GM13976 (cell line): ENCODE data around the gene NR3C2.

Experiments used
- DNase-seq: peaks from one replicate; pipeline ENCODE4 v3.0.0; 2012; ENCODE audit warnings: low spot score
- in situ Hi-C: fragments of 300-500 bp; cut with MboI; formaldehyde crosslinking; loops from one replicate; pipeline ENCODE4 v1.12.0; 2022; ENCODE audit warnings: low sequenced_read_pairs, mixed read lengths, inconsistent platforms; ENCODE audit not compliant: unreplicated experiment
- TF ChIP-seq, protein P1 (sequence below): IDR thresholded peaks from 2 replicates; pipeline ENCODE4 v1.5.1; 2012; ENCODE audit warnings: borderline replicate concordance, mild to moderate bottlenecking; ENCODE audit not compliant: insufficient read depth; ENCODE audit errors: extremely low read depth, missing control alignments, control extremely low read depth

The NR3C2 gene

DNA sequence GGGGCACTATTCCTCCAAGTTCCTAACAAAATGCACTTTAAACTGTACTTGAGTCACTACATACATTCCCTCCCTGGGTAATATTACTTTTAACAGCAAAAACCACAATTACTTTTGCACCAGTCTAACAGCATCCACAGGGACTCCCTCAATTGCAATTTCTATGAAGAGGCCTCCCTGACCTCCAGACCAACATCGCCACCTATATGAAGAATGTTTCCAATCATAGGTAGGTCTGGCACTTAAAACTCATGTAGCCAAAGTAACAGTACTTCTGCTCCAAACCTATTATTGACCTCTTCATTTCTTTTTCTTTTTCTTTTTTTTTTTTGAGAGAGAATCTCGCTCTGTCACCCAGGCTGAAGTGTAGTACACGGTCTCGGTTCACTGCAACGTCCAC is 15.6 kb downstream of the NR3C2 start:
- TF ChIP-seq, protein P1, sequence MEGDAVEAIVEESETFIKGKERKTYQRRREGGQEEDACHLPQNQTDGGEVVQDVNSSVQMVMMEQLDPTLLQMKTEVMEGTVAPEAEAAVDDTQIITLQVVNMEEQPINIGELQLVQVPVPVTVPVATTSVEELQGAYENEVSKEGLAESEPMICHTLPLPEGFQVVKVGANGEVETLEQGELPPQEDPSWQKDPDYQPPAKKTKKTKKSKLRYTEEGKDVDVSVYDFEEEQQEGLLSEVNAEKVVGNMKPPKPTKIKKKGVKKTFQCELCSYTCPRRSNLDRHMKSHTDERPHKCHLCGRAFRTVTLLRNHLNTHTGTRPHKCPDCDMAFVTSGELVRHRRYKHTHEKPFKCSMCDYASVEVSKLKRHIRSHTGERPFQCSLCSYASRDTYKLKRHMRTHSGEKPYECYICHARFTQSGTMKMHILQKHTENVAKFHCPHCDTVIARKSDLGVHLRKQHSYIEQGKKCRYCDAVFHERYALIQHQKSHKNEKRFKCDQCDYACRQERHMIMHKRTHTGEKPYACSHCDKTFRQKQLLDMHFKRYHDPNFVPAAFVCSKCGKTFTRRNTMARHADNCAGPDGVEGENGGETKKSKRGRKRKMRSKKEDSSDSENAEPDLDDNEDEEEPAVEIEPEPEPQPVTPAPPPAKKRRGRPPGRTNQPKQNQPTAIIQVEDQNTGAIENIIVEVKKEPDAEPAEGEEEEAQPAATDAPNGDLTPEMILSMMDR = no peak
- in situ Hi-C loops = no loop called here
- DNase-seq = no peak

- in situ Hi-C loops = no loop called here
- no peak for DNase-seq
- TF ChIP-seq, protein P1 = no peak
These were observed 16.7 kb downstream of the NR3C2 start for GRCh38 chr4:148425327-148426110.

DNA sequence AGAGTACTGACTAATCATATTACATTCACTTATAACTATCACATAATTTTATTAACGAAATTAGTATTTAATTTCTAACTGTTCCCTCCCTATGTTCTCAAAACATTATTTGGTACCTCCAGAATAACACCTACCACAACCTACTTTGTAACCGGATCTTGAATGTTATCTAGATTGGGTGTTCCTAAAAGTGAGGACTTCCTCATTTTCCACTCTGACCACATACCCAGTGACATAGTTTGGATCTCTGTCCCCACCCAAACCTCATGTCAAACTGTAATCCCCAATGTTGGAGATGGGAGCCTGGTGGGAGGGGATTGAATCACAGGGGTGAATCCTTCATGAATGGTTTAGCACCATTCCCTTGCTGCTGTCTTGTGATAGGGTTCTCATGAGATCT is 21.8 kb downstream of the NR3C2 start:
- in situ Hi-C loops = no loop called here
- DNase-seq = no peak
- TF ChIP-seq, protein P1 = no peak

DNA sequence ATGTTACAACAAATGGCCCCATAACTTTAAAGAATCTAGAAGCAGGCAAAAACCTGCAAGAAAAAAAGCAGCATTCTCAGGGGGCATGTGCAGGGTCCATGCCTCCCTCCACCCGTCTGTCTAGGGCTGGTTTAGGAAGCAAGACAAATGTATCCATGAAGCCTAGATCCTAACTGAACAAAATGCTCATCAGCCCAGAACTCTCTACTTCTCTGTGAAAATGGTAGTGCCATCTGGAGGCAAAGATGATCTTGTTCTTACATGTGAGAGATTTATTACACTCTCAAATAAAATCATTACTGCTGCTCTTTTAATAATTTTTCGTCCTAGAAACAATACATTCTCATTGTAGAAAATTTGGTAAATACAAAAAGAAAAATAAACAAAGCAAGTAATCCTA is 26.7 kb downstream of the NR3C2 start:
- in situ Hi-C loops = no loop called here
- TF ChIP-seq, protein P1 = no peak
- no peak for DNase-seq

DNA sequence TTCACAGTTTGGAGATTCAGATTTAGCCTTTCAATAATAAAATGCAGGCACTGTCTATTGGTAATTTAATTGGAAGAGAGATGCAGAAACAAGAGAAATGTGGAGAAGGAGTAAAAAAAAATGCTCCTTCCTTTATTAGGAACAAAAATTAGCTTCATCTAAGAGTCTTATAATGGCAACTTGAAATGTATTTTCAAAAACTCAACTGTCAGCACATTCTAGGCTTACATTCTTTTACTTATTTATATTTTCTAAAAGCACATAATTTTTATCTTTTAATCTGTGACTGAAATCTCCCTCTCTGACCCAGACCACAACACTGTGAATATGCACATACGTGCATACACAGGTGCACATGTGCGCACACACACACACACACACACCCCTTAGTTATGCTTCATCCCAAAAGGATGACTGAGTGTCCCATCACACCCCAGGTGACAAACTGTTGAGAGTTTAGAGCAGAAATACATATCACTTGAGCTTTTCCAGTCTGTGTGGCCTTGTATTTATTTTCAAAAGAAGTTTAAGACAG is 29.7 kb downstream of the NR3C2 start:
- no peak for DNase-seq
- in situ Hi-C loops = no loop called here
- TF ChIP-seq, protein P1 = no peak

DNA sequence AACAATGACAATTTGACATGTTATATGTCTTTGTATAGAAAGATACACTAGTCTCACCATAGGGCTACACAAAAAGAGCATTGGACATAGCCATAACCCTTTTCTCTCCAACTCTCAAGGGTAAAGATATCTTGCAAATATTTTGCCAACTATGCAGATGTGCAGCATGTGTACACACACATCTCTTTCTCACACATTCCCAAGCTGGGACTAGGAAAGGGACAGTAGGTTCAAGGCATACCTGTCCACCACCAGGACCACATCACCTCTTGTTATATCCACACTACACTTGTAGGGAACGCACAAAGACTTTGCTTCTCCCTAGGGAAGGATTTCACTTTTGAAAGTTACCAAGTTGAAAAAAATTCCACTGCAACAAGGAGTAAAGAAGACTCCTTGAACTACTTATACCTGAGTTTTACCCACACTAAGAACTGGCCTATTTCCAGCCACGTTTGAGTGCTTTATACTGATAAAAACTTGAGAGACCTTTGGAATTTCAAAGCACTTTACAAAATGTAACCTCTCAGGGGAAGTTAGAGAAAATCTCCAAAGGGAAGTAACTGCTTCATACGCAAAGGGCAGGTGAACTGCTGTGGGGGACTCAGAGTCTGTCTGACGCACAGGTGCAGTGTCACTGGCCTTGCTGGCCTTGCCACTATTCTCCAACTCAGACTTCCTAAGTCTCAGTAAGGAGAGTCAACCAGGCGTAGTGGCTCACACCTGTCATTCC is 36.9 kb downstream of the NR3C2 start:
- in situ Hi-C loops = no loop called here
- DNase-seq = no peak
- TF ChIP-seq, protein P1 = no peak
